GM23338 (cell line): ENCODE data around the gene TEX26. TPM values are rescaled to one million over a fixed set of nuclear protein-coding genes. Genes with fewer than 3 reads are reported as not detected.

Source experiments
- ATAC-seq: fragments of 200-7000 bp; cut with Tn5 transposase; 3 replicates; pipeline ENCODE4 v1.9.1; 2020
- DNase-seq: peaks from one replicate; pipeline ENCODE4 v3.0.0-alpha.2; 2015; ENCODE audit warnings: low spot score
- H2AFZ ChIP-seq: fragments of 200-600 bp; sonication (generic); 2 replicates; pipeline ENCODE4 v1.8.0; 2016; ENCODE audit warnings: antibody characterized with exemption, mild to moderate bottlenecking, moderate library complexity
- H3F3A ChIP-seq: fragments of 200-600 bp; sonication (generic); replicated peaks from 2 replicates; pipeline ENCODE4 v1.8.0; 2017; ENCODE audit warnings: antibody characterized with exemption, mixed run types, low read depth
- H3K27ac ChIP-seq: fragments of 200-600 bp; sonication (generic); 2 replicates; pipeline ENCODE4 v1.6.1; 2016; ENCODE audit warnings: low read depth
- H3K27me3 ChIP-seq: fragments of 200-600 bp; sonication (generic); 2 replicates; pipeline ENCODE4 v1.8.0; 2016; ENCODE audit warnings: mild to moderate bottlenecking, mixed run types, moderate library complexity; ENCODE audit not compliant: insufficient read depth
- H3K36me3 ChIP-seq: fragments of 200-600 bp; sonication (generic); 2 replicates; pipeline ENCODE4 v1.8.0; 2016; ENCODE audit warnings: mild to moderate bottlenecking; ENCODE audit not compliant: insufficient read depth
- H3K4me1 ChIP-seq: fragments of 200-600 bp; sonication (generic); 2 replicates; pipeline ENCODE4 v1.8.0; 2016; ENCODE audit warnings: mild to moderate bottlenecking, moderate library complexity; ENCODE audit not compliant: insufficient read depth
- H3K4me2 ChIP-seq: fragments of 200-600 bp; sonication (generic); 2 replicates; pipeline ENCODE4 v1.7.1; 2017; ENCODE audit warnings: mixed run types
- H3K4me3 ChIP-seq: fragments of 200-600 bp; sonication (generic); 2 replicates; pipeline ENCODE4 v1.6.1; 2016; ENCODE audit warnings: mixed run types
- H3K79me2 ChIP-seq: fragments of 200-600 bp; sonication (generic); replicated peaks from 2 replicates; pipeline ENCODE4 v1.8.0; 2017; ENCODE audit warnings: mild to moderate bottlenecking; ENCODE audit not compliant: insufficient read depth
- H3K9me2 ChIP-seq: fragments of 200-600 bp; sonication (generic); 2 replicates; pipeline ENCODE4 v1.8.0; 2017; ENCODE audit not compliant: insufficient read depth
- H4K20me1 ChIP-seq: fragments of 200-600 bp; sonication (generic); replicated peaks from 2 replicates; pipeline ENCODE4 v1.8.0; 2017; ENCODE audit warnings: mild to moderate bottlenecking; ENCODE audit not compliant: insufficient read depth
- H3K27ac Mint-ChIP-seq: 2 replicates; pipeline ENCODE4 v1.8.0; 2020; ENCODE audit warnings: inconsistent platforms, mild to moderate bottlenecking, moderate library complexity, mixed read lengths
- H3K27me3 Mint-ChIP-seq: 3 replicates; pipeline ENCODE4 v1.8.0; 2022; ENCODE audit warnings: low read depth, mild to moderate bottlenecking, moderate library complexity, mixed read lengths, inconsistent platforms; ENCODE audit not compliant: insufficient read depth, poor library complexity
- H3K36me3 Mint-ChIP-seq: 3 replicates; pipeline ENCODE4 v1.8.0; 2021; ENCODE audit warnings: low read depth, mild to moderate bottlenecking, inconsistent platforms, moderate library complexity, mixed read lengths
- H3K4me1 Mint-ChIP-seq: 3 replicates; pipeline ENCODE4 v1.8.0; 2020; ENCODE audit warnings: mild to moderate bottlenecking, inconsistent platforms, mixed read lengths
- H3K4me3 Mint-ChIP-seq: 3 replicates; pipeline ENCODE4 v1.8.0; 2021; ENCODE audit warnings: moderate library complexity, mild to moderate bottlenecking, inconsistent platforms, mixed read lengths
- H3K9me3 Mint-ChIP-seq: 3 replicates; pipeline ENCODE4 v1.8.0; 2020; ENCODE audit warnings: moderate library complexity, mild to moderate bottlenecking, inconsistent platforms, mixed read lengths
- CREB1 ChIP-seq: fragments of 250-450 bp; sonication (Bioruptor Pico); IDR thresholded peaks from 2 replicates; pipeline ENCODE4 v1.5.0; 2020; ENCODE audit warnings: low read depth, mild to moderate bottlenecking, moderate library complexity
- JUNB ChIP-seq: IDR thresholded peaks from one replicate; pipeline ENCODE4 v1.6.1; 2016; ENCODE audit warnings: antibody characterized with exemption; ENCODE audit not compliant: unreplicated experiment
- POLR2AphosphoS5 ChIP-seq: IDR thresholded peaks from 2 replicates; pipeline ENCODE4 v1.6.1; 2016; ENCODE audit warnings: antibody characterized with exemption, low read depth
- REST ChIP-seq: IDR thresholded peaks from one replicate; pipeline ENCODE4 v1.6.1; 2018; ENCODE audit warnings: antibody characterized with exemption; ENCODE audit not compliant: unreplicated experiment
- STAT1 ChIP-seq: IDR thresholded peaks from one replicate; pipeline ENCODE4 v1.6.1; 2016; ENCODE audit warnings: antibody characterized with exemption; ENCODE audit not compliant: unreplicated experiment
- ZNF462 ChIP-seq: fragments of 250-450 bp; sonication (Bioruptor Pico); IDR thresholded peaks from 2 replicates; pipeline ENCODE4 v1.5.0; 2020; ENCODE audit warnings: mild to moderate bottlenecking, moderate library complexity
- polyA plus RNA-seq: library from polyadenylated mRNA; unstranded; fragments of >200 nt; fragmentation: Nextera tagmentation; extraction: Ambion mirVana; gene quantifications from 2 replicates; pipeline ENCODE4 v1.2.1, GENCODE V29; 2016
- total RNA-seq: library from RNA; depleted of rRNA; stranded (reverse); fragments of >200 nt; shearing (Covaris generic); gene quantifications from 2 replicates; pipeline ENCODE4 v1.2.3, GENCODE V29; 2014

The TEX26 gene
- total and polyA plus RNA-seq, 2 experiments from 2014 or later: not detected

- H3K4me1 ChIP-seq: no peaks in the 10 kb centered on the region
- peaks cover 16% of the 10 kb centered on the region for H3K9me3 Mint-ChIP-seq
- no peak overlapping the region for H3K4me3 Mint-ChIP-seq
- TF ChIP-seq JUNB (no peak), STAT1 (no peak), ZNF462 (no peak), POLR2AphosphoS5 (no peak), CREB1 (no peak), REST (no peak)
- peaks cover 5% of the 10 kb centered on the region; the same call in 2 of the 3 replicates for H3K36me3 Mint-ChIP-seq
- H3K27me3 ChIP-seq: no peaks in the 10 kb centered on the region
- no peak overlapping the region for H3K4me2 ChIP-seq
- H3K9me2 ChIP-seq: peaks cover 5% of the 10 kb centered on the region
- H3K36me3 ChIP-seq: no peaks in the 10 kb centered on the region
- no peaks in the 10 kb centered on the region for H3K79me2 ChIP-seq
- H3K4me3 ChIP-seq: no peak overlapping the region
- H2AFZ ChIP-seq: no peak overlapping the region
- H3K27ac ChIP-seq: no peak overlapping the region
- ATAC-seq: no peak
- no peaks in the 10 kb centered on the region for H3F3A ChIP-seq
- no peaks in the 10 kb centered on the region for H4K20me1 ChIP-seq
- H3K27ac Mint-ChIP-seq: no peak overlapping the region
- no peak for DNase-seq
- H3K4me1 Mint-ChIP-seq: no peaks in the 10 kb centered on the region; the same call in 2 of the 3 replicates
- peaks cover 2% of the 10 kb centered on the region for H3K27me3 Mint-ChIP-seq
These were observed 24.9 kb downstream of the TEX26 start for GRCh38 chr13:30957258-30957943.
